NCI-H446 (cell line): Measurements from ENCODE around the gene VPS26A.

Source experiments
- DNase-seq, 2 experiments: peaks; one replicate each; lab custom pipeline; 2025; lab: John Stamatoyannopoulos, UW

The VPS26A gene

GRCh38 chr10:69123747-69124562 is at the start of gene VPS26A:
Gene VPS26A, plus strand, starts transcription at chr10:69124178. Its CDS starts 100 bp downstream, at chr10:69124278.
- DNase-seq: peak; percentile 81 to 95

- no peak for DNase-seq
Observed at GRCh38 chr10:69074532-69074931, 49.4 kb upstream of the VPS26A start.

- no peak for DNase-seq
Observed at GRCh38 chr10:69075431-69075830, 48.5 kb upstream of the VPS26A start.

GRCh38 chr10:69078311-69078710 is 45.7 kb upstream of the VPS26A start:
- no peak for DNase-seq

- no peak for DNase-seq
Observed at GRCh38 chr10:69080226-69080625, 43.8 kb upstream of the VPS26A start.

- no peak for DNase-seq
Observed at GRCh38 chr10:69086001-69086509, 37.9 kb upstream of the VPS26A start.

GRCh38 chr10:69087590-69088470 is 36.1 kb upstream of the VPS26A start, which contains the start of gene SRGN:
Gene SRGN, plus strand, starts transcription at chr10:69088103. Its CDS starts 55 bp downstream, at chr10:69088158.
- DNase-seq: no peak

GRCh38 chr10:69088471-69088769 is 35.6 kb upstream of the VPS26A start:
- DNase-seq: no peak

- no peak for DNase-seq
Observed at GRCh38 chr10:69088801-69089501, 35.0 kb upstream of the VPS26A start.

- no peak for DNase-seq
Observed at GRCh38 chr10:69089638-69090599, 34.1 kb upstream of the VPS26A start.

- DNase-seq: no peak
Observed at GRCh38 chr10:69090685-69091084, 33.3 kb upstream of the VPS26A start.

- DNase-seq: no peak
Observed at GRCh38 chr10:69091143-69091651, 32.8 kb upstream of the VPS26A start.

- DNase-seq: peak; percentile 24 to 72
Observed at GRCh38 chr10:69092959-69093850, 30.8 kb upstream of the VPS26A start.

GRCh38 chr10:69093933-69094332 is 30.0 kb upstream of the VPS26A start:
- DNase-seq: no peak

GRCh38 chr10:69096045-69096444 is 27.9 kb upstream of the VPS26A start:
- DNase-seq: no peak

GRCh38 chr10:69097729-69098128 is 26.2 kb upstream of the VPS26A start:
- DNase-seq: no peak

- no peak for DNase-seq
Observed at GRCh38 chr10:69100136-69100872, 23.7 kb upstream of the VPS26A start.

- no peak for DNase-seq
Observed at GRCh38 chr10:69101451-69102095, 22.4 kb upstream of the VPS26A start.
